Measurements from ENCODE around the gene TNNC1. TPM values are rescaled to one million over a fixed set of nuclear protein-coding genes. Genes with fewer than 3 reads are reported as not detected.

TNNC1 gene
- polyA plus RNA-seq, 1 donor from 2014 or later = 2.2 TPM

- Histone ChIP-seq H3K4me2 (ENCODE audit: low read length) (no peak overlapping the region), H3K9ac (ENCODE audit: low read length) (no peak overlapping the region), H2AFZ (ENCODE audit: low read depth, low read length) (no peak overlapping the region), H3F3A (ENCODE audit: insufficient read depth, low read length, poor library complexity, severe bottlenecking) (no peaks in the 10 kb centered on the region), H3K27ac (ENCODE audit: low read length) (no peak overlapping the region), H3K4me3 (ENCODE audit: low read length) (no peak overlapping the region), H3K27me3 (ENCODE audit: insufficient read depth, low read depth, low read length) (no peaks in the 10 kb centered on the region), H3K9me2 (ENCODE audit: insufficient read depth, low read length) (no peaks in the 10 kb centered on the region), H3K79me2 (replicated peaks; ENCODE audit: insufficient read depth, low read length) (no peaks in the 10 kb centered on the region), H3K9me3 (ENCODE audit: low read length) (no peaks in the 10 kb centered on the region), H4K20me1 (ENCODE audit: insufficient read depth) (no peaks in the 10 kb centered on the region), H3K36me3 (ENCODE audit: insufficient read depth, low read length) (peaks cover 7% of the 10 kb centered on the region)
- TF ChIP-seq, protein P1, sequence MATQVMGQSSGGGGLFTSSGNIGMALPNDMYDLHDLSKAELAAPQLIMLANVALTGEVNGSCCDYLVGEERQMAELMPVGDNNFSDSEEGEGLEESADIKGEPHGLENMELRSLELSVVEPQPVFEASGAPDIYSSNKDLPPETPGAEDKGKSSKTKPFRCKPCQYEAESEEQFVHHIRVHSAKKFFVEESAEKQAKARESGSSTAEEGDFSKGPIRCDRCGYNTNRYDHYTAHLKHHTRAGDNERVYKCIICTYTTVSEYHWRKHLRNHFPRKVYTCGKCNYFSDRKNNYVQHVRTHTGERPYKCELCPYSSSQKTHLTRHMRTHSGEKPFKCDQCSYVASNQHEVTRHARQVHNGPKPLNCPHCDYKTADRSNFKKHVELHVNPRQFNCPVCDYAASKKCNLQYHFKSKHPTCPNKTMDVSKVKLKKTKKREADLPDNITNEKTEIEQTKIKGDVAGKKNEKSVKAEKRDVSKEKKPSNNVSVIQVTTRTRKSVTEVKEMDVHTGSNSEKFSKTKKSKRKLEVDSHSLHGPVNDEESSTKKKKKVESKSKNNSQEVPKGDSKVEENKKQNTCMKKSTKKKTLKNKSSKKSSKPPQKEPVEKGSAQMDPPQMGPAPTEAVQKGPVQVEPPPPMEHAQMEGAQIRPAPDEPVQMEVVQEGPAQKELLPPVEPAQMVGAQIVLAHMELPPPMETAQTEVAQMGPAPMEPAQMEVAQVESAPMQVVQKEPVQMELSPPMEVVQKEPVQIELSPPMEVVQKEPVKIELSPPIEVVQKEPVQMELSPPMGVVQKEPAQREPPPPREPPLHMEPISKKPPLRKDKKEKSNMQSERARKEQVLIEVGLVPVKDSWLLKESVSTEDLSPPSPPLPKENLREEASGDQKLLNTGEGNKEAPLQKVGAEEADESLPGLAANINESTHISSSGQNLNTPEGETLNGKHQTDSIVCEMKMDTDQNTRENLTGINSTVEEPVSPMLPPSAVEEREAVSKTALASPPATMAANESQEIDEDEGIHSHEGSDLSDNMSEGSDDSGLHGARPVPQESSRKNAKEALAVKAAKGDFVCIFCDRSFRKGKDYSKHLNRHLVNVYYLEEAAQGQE (IDR thresholded peaks at IDR 0.05; ENCODE audit: borderline replicate concordance) = no peak
- TF ChIP-seq RAD21 (conservative IDR thresholded peaks at IDR 0.05) = no peak
- no peak for TF ChIP-seq EZH2 (IDR thresholded peaks at IDR 0.05; ENCODE audit: borderline replicate concordance, insufficient read depth, low read length, poor library complexity, severe bottlenecking)
- TF ChIP-seq TAF1 (IDR thresholded peaks at IDR 0.05; ENCODE audit: low read depth) = no peak
- no peak for TF ChIP-seq EP300 (conservative IDR thresholded peaks at IDR 0.05; ENCODE audit: poor library complexity, severe bottlenecking)
- TF ChIP-seq POLR2AphosphoS5 (IDR thresholded peaks at IDR 0.05) = no peak
- no peak for TF ChIP-seq CTCF (IDR thresholded peaks at IDR 0.05; ENCODE audit: poor library complexity, severe bottlenecking)
- TF ChIP-seq SMC3 (conservative IDR thresholded peaks at IDR 0.05; ENCODE audit: poor library complexity) = no peak
- no peak for TF ChIP-seq MXI1 (conservative IDR thresholded peaks at IDR 0.05; ENCODE audit: poor library complexity, severe bottlenecking)
Measured at GRCh38 chr3:52483577-52484381, 29.9 kb upstream of the TNNC1 start.

DNA sequence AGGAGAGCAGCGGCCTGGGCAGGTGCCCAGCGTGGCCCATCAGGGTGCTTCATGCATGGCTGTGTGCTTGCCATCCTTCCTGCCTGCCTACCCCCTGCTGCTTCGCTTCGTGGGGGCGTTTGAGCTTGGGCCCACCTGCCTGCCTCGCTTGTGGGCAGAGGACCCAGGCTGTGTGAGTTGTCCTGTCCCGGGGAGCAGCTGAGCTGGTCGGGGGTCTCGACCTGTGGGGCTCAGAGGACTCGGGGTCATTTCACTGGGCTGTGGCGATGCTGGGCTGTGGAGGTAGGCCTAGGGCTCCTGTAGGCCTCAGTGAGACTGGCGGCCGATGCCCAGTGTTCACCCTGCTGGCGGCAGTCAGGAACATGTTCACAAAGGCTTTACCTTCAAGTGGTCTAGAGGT is 29.2 kb upstream of the TNNC1 start:
- Histone ChIP-seq H3K27ac (ENCODE audit: low read length) (no peak overlapping the region), H3K9ac (ENCODE audit: low read length) (no peak overlapping the region), H4K20me1 (ENCODE audit: insufficient read depth) (no peaks in the 10 kb centered on the region), H3K9me3 (ENCODE audit: low read length) (no peaks in the 10 kb centered on the region), H3K79me2 (replicated peaks; ENCODE audit: insufficient read depth, low read length) (no peaks in the 10 kb centered on the region), H3K27me3 (ENCODE audit: insufficient read depth, low read depth, low read length) (no peaks in the 10 kb centered on the region), H3F3A (ENCODE audit: insufficient read depth, low read length, poor library complexity, severe bottlenecking) (no peaks in the 10 kb centered on the region), H3K9me2 (ENCODE audit: insufficient read depth, low read length) (no peaks in the 10 kb centered on the region), H2AFZ (ENCODE audit: low read depth, low read length) (no peak overlapping the region), H3K36me3 (ENCODE audit: insufficient read depth, low read length) (peaks cover 7% of the 10 kb centered on the region), H3K4me3 (ENCODE audit: low read length) (no peak overlapping the region), H3K4me2 (ENCODE audit: low read length) (no peak overlapping the region)
- TF ChIP-seq SMC3 (conservative IDR thresholded peaks at IDR 0.05; ENCODE audit: poor library complexity) (no peak), EP300 (conservative IDR thresholded peaks at IDR 0.05; ENCODE audit: poor library complexity, severe bottlenecking) (no peak), RAD21 (conservative IDR thresholded peaks at IDR 0.05) (no peak), MXI1 (conservative IDR thresholded peaks at IDR 0.05; ENCODE audit: poor library complexity, severe bottlenecking) (no peak), CTCF (IDR thresholded peaks at IDR 0.05; ENCODE audit: poor library complexity, severe bottlenecking) (no peak), EZH2 (IDR thresholded peaks at IDR 0.05; ENCODE audit: borderline replicate concordance, insufficient read depth, low read length, poor library complexity, severe bottlenecking) (no peak)
- TF ChIP-seq, protein P1 (IDR thresholded peaks at IDR 0.05; ENCODE audit: borderline replicate concordance) = no peak

All from neural cell (in vitro differentiated cells).